ENCODE data around the gene CEP83.

GRCh38 chr12:94266796-94267536, 192.7 kb downstream of the CEP83 start:
- TF ChIP-seq, protein P1, sequence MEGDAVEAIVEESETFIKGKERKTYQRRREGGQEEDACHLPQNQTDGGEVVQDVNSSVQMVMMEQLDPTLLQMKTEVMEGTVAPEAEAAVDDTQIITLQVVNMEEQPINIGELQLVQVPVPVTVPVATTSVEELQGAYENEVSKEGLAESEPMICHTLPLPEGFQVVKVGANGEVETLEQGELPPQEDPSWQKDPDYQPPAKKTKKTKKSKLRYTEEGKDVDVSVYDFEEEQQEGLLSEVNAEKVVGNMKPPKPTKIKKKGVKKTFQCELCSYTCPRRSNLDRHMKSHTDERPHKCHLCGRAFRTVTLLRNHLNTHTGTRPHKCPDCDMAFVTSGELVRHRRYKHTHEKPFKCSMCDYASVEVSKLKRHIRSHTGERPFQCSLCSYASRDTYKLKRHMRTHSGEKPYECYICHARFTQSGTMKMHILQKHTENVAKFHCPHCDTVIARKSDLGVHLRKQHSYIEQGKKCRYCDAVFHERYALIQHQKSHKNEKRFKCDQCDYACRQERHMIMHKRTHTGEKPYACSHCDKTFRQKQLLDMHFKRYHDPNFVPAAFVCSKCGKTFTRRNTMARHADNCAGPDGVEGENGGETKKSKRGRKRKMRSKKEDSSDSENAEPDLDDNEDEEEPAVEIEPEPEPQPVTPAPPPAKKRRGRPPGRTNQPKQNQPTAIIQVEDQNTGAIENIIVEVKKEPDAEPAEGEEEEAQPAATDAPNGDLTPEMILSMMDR (IDR thresholded peaks at IDR 0.05 in 2 of 3, conservative IDR thresholded peaks at IDR 0.05 in 1 of 3; ENCODE audit: borderline replicate concordance in 1 of 3, insufficient read depth in 1 of 3, low read depth in 2 of 3, low read length in 2 of 3): no peak
- TF ChIP-seq YY1 (IDR thresholded peaks at IDR 0.05; ENCODE audit: extremely low read depth, insufficient replicate concordance, low read depth, low read length) (no peak), ELF1 (IDR thresholded peaks at IDR 0.05; ENCODE audit: borderline replicate concordance, low read depth) (no peak), EGR1 (IDR thresholded peaks at IDR 0.05; ENCODE audit: low read depth) (no peak), ZNF274 (IDR thresholded peaks at IDR 0.05; ENCODE audit: low read depth, low read length) (no peak), EZH2 (IDR thresholded peaks at IDR 0.05) (no peak), ZBTB33 (IDR thresholded peaks at IDR 0.05; ENCODE audit: extremely low read depth, insufficient replicate concordance, low read length) (no peak), RAD21 (IDR thresholded peaks at IDR 0.05; ENCODE audit: low read depth) (no peak)
- TF ChIP-seq, protein P2, sequence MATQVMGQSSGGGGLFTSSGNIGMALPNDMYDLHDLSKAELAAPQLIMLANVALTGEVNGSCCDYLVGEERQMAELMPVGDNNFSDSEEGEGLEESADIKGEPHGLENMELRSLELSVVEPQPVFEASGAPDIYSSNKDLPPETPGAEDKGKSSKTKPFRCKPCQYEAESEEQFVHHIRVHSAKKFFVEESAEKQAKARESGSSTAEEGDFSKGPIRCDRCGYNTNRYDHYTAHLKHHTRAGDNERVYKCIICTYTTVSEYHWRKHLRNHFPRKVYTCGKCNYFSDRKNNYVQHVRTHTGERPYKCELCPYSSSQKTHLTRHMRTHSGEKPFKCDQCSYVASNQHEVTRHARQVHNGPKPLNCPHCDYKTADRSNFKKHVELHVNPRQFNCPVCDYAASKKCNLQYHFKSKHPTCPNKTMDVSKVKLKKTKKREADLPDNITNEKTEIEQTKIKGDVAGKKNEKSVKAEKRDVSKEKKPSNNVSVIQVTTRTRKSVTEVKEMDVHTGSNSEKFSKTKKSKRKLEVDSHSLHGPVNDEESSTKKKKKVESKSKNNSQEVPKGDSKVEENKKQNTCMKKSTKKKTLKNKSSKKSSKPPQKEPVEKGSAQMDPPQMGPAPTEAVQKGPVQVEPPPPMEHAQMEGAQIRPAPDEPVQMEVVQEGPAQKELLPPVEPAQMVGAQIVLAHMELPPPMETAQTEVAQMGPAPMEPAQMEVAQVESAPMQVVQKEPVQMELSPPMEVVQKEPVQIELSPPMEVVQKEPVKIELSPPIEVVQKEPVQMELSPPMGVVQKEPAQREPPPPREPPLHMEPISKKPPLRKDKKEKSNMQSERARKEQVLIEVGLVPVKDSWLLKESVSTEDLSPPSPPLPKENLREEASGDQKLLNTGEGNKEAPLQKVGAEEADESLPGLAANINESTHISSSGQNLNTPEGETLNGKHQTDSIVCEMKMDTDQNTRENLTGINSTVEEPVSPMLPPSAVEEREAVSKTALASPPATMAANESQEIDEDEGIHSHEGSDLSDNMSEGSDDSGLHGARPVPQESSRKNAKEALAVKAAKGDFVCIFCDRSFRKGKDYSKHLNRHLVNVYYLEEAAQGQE (IDR thresholded peaks at IDR 0.05; ENCODE audit: low read depth): no peak

Measured in HCT116 (cell line).